GM12878 (cell line): Measurements from ENCODE around the gene GON4L. TPM values are rescaled to one million over a fixed set of nuclear protein-coding genes. Genes with fewer than 3 reads are reported as not detected.

Experiments used
- ATAC-seq: fragments of 200-7000 bp; cut with Tn5 transposase; 3 replicates; pipeline ENCODE4 v1.9.1; 2020; ENCODE audit warnings: mild to moderate bottlenecking, moderate library complexity
- BruUV-seq: library from RNA; stranded (reverse); fragments of 400-500 nt; replicated peaks from 2 replicates; lab custom pipeline; 2021; lab: Mats Ljungman, UMichigan
- CTCF ChIA-PET: fragments of 300-600 bp; sonication (Branson Sonifier 250); formaldehyde crosslinking; extraction: SDS; loops from one replicate; lab custom pipeline; 2021; ENCODE audit warnings: inconsistent platforms; lab: Yijun Ruan, JAX
- POLR2A ChIA-PET: fragments of 350-600 bp; formaldehyde crosslinking; extraction: SDS; loops from one replicate; lab custom pipeline; 2021; ENCODE audit warnings: inconsistent platforms; lab: Charles Lee
- RAD21 ChIA-PET: fragments of 300-600 bp; sonication (Branson Sonifier 250); formaldehyde crosslinking; loops from one replicate; lab custom pipeline; 2023; ENCODE audit warnings: antibody characterized with exemption; ENCODE audit not compliant: unreplicated experiment; lab: Charles Lee
- SMC1A ChIA-PET: fragments of 300-600 bp; sonication (Branson Sonifier 250); formaldehyde crosslinking; loops from one replicate; lab custom pipeline; 2023; ENCODE audit not compliant: unreplicated experiment, uncharacterized antibody; lab: Charles Lee
- DNase-seq: peaks from one replicate; pipeline ENCODE4 v3.0.0-alpha.2; 2011; ENCODE audit warnings: low read depth, low spot score
- FAIRE-seq: peaks from 3 replicates; lab custom pipeline; 2011; peaks lifted over from hg19 to GRCh38; lab: Jason Lieb, UNC
- H2AFZ ChIP-seq: 2 replicates; pipeline ENCODE4 v1.6.0; 2011; ENCODE audit warnings: low read depth, low read length, control low read depth; ENCODE audit not compliant: control insufficient read depth
- H3K27ac ChIP-seq: 2 replicates; pipeline ENCODE4 v1.5.1; 2011; ENCODE audit warnings: control low read depth; ENCODE audit not compliant: control insufficient read depth, insufficient read depth
- H3K27me3 ChIP-seq, 2 experiments: replicated peaks in 1 of 2; 2 replicates each; pipeline versions ENCODE4 v1.6.0 to v1.6.1; 2011; ENCODE audit warnings: low read length in 1 of 2; ENCODE audit not compliant: control insufficient read depth in 2 of 2, insufficient read depth in 2 of 2
- H3K36me3 ChIP-seq, 2 experiments: 2 replicates each; pipeline ENCODE4 v1.5.1; 2011; ENCODE audit warnings: low read length in 1 of 2; ENCODE audit not compliant: control insufficient read depth in 2 of 2, insufficient read depth in 2 of 2
- H3K4me1 ChIP-seq: 2 replicates; pipeline ENCODE4 v1.6.1; 2011; ENCODE audit warnings: mild to moderate bottlenecking, low read length, moderate library complexity, mixed read lengths; ENCODE audit not compliant: control insufficient read depth, insufficient read depth
- H3K4me2 ChIP-seq: 2 replicates; pipeline ENCODE4 v1.6.0; 2011; ENCODE audit warnings: control low read depth; ENCODE audit not compliant: control insufficient read depth, insufficient read depth
- H3K4me3 ChIP-seq: fragments of 200-600 bp; sonication (generic); 2 replicates; pipeline ENCODE4 v1.5.1; 2016
- H3K79me2 ChIP-seq: 2 replicates; pipeline ENCODE4 v1.6.0; 2011; ENCODE audit warnings: low read length; ENCODE audit not compliant: control insufficient read depth, insufficient read depth
- H3K9ac ChIP-seq: 2 replicates; pipeline ENCODE4 v1.8.0; 2011; ENCODE audit warnings: low read length, control low read depth, mixed read lengths; ENCODE audit not compliant: control insufficient read depth, insufficient read depth
- H3K9me3 ChIP-seq: replicated peaks from 3 replicates; pipeline ENCODE4 v1.5.1; 2011; ENCODE audit warnings: mild to moderate bottlenecking, low read length; ENCODE audit not compliant: control insufficient read depth, insufficient read depth
- H4K20me1 ChIP-seq: 2 replicates; pipeline ENCODE4 v1.6.0; 2011; ENCODE audit not compliant: control insufficient read depth, insufficient read depth
- BCL3 ChIP-seq: IDR thresholded peaks from 2 replicates; pipeline ENCODE4 v1.6.1; 2011; ENCODE audit warnings: borderline replicate concordance, low read depth, mild to moderate bottlenecking, moderate library complexity, low read length; ENCODE audit not compliant: insufficient read depth, poor library complexity, severe bottlenecking
- CREM ChIP-seq: IDR thresholded peaks from 2 replicates; pipeline ENCODE4 v1.6.1; 2014; ENCODE audit warnings: antibody characterized with exemption, low read depth
- E4F1 ChIP-seq: fragments of 450-650 bp; IDR thresholded peaks from 2 replicates; pipeline ENCODE4 v1.6.1; 2018; ENCODE audit warnings: borderline replicate concordance, mild to moderate bottlenecking; ENCODE audit not compliant: partially characterized antibody
- IKZF1 ChIP-seq: fragments of 450-650 bp; conservative IDR thresholded peaks from 2 replicates; pipeline ENCODE4 v1.6.1; 2017; ENCODE audit warnings: antibody characterized with exemption, mild to moderate bottlenecking
- KLF5 ChIP-seq: fragments of 450-650 bp; IDR thresholded peaks from 2 replicates; pipeline ENCODE4 v1.6.1; 2014; ENCODE audit warnings: mild to moderate bottlenecking; ENCODE audit not compliant: partially characterized antibody
- MAX ChIP-seq: IDR thresholded peaks from 2 replicates; pipeline ENCODE4 v1.6.1; 2012; ENCODE audit warnings: low read depth, low read length, improper control_type of control experiment
- MEF2B ChIP-seq: fragments of 450-650 bp; IDR thresholded peaks from 2 replicates; pipeline ENCODE4 v1.6.1; 2018; ENCODE audit warnings: mild to moderate bottlenecking, moderate library complexity; ENCODE audit not compliant: partially characterized antibody, poor library complexity, severe bottlenecking
- RBBP5 ChIP-seq: fragments of 200-600 bp; sonication (generic); conservative IDR thresholded peaks from 2 replicates; pipeline ENCODE4 v1.6.1; 2016
- RFX5 ChIP-seq: IDR thresholded peaks from 2 replicates; pipeline ENCODE4 v1.6.1; 2011; ENCODE audit warnings: low read depth, low read length, improper control_type of control experiment
- TAF1 ChIP-seq: IDR thresholded peaks from 2 replicates; pipeline ENCODE4 v1.6.1; 2011; ENCODE audit warnings: mild to moderate bottlenecking, low read depth, low read length, borderline replicate concordance
- ZNF274 ChIP-seq: IDR thresholded peaks from one replicate; pipeline ENCODE4 v1.8.0; 2011; ENCODE audit not compliant: insufficient read length, insufficient read depth
- ZNF687 ChIP-seq: fragments of 450-650 bp; IDR thresholded peaks from 2 replicates; pipeline ENCODE4 v1.6.1; 2017; ENCODE audit warnings: mild to moderate bottlenecking, moderate library complexity
- WGBS: methylation state at CpG from one replicate; pipeline ENCODE4 v1.1.6; 2016; ENCODE audit warnings: low lambda C conversion rate; ENCODE audit not compliant: insufficient replicate concordance, insufficient coverage; ENCODE audit errors: missing lambda C conversion rate; 5-methylcytosine and 5-hydroxymethylcytosine counted together
- in situ Hi-C: fragments of 300-500 bp; cut with MboI; formaldehyde crosslinking; loops from 9 replicates; pipeline ENCODE4 v1.14.3; 2018; ENCODE audit warnings: mixed read lengths
- intact Hi-C: fragments of 100-400 bp; cut with micrococcal nuclease; formaldehyde crosslinking; loops from one replicate; pipeline ENCODE4 v1.14.2; 2022; ENCODE audit not compliant: unreplicated experiment
- polyA plus RNA-seq, 11 experiments: library from polyadenylated mRNA; depleted of rRNA in 4 of 11; unstranded in 6 of 11; stranded (reverse) in 5 of 11; fragments of >200 nt; fragmentation: Nextera tagmentation in 4 of 11; fragmentation: Illumina TruSeq in 1 of 11; extraction: Ambion mirVana in 4 of 11; extraction: Trizol in 1 of 11; gene quantifications; 1 replicate in 1 of 11; 2 replicates in 10 of 11; pipeline versions ENCODE4 v1.2.1 to v1.2.3, GENCODE V29; 2011 to 2016; ENCODE audit warnings: inconsistent platforms in 2 of 11, missing spikeins in 2 of 11, low read depth in 1 of 11
- total RNA-seq, 4 experiments: library from RNA; depleted of rRNA in 3 of 4; stranded (reverse); fragments of >200 nt in 3 of 4; fragmentation: Illumina TruSeq in 1 of 4; extraction: Trizol in 1 of 4; gene quantifications; 2 replicates each; pipeline versions ENCODE4 v1.2.1 to v1.2.3, GENCODE V29; 2013 to 2021

GON4L gene
- total and polyA plus RNA-seq, 10 of the 15 experiments (the other 5 are each of a cell fraction or from before 2014, with no cell fraction given) = 17.7 to 40.7 (median 28.0) TPM

- FAIRE-seq (no peak), ATAC-seq (no peak), DNase-seq (no peak)
- peaks cover 6 to 27% of the 10 kb centered on the region in 2 experiments for H3K36me3 ChIP-seq
- SMC1A ChIA-PET = interaction anchor here (1.5 kb wide), 1 partner anchor 9 kb away, joined by 3 read pairs; no protein-coding TSS in a partner anchor
- 95% methylated on average over 4 of the region's 4 CpGs for WGBS
- no peak overlapping the region for H3K9ac ChIP-seq
- no peak overlapping the region for H2AFZ ChIP-seq
- H3K4me2 ChIP-seq = no peak overlapping the region
- no TSS peak for BruUV-seq
- RAD21 ChIA-PET = no interaction called here
- intact Hi-C loops = no loop called here
- H3K4me1 ChIP-seq = no peaks in the 10 kb centered on the region
- CTCF ChIA-PET = interaction anchor here (1.9 kb wide), 1 partner anchor 17 kb away, joined by 8 read pairs; no protein-coding TSS in a partner anchor
- H4K20me1 ChIP-seq = no peaks in the 10 kb centered on the region
- POLR2A ChIA-PET = interaction anchor here (0.7 kb wide), 1 partner anchor 117 kb away, joined by 5 read pairs; no protein-coding TSS in a partner anchor
- no peaks in the 10 kb centered on the region for H3K9me3 ChIP-seq
- no peak overlapping the region for H3K4me3 ChIP-seq
- no peak overlapping the region for H3K27ac ChIP-seq
- in situ Hi-C loops = no loop called here
- H3K79me2 ChIP-seq = no peaks in the 10 kb centered on the region
- no peaks in the 10 kb centered on the region for H3K27me3 ChIP-seq
- TF ChIP-seq RBBP5 (no peak), MEF2B (no peak), IKZF1 (no peak), E4F1 (no peak), KLF5 (no peak), BCL3 (no peak), CREM (no peak), RFX5 (no peak), MAX (no peak), ZNF687 (no peak), TAF1 (no peak), ZNF274 (no peak)
Measured at GRCh38 chr1:155900161-155900560, 43.1 kb upstream of the GON4L start.
